Esophagus muscularis mucosa (tissue), 4 donors: ENCODE results near the gene MATN1. TPM values are rescaled to one million over a fixed set of nuclear protein-coding genes. Genes with fewer than 3 reads are reported as not detected.

Experiments used
- DNase-seq: peaks from one replicate; pipeline ENCODE4 v3.0.0-alpha.2; 2017; ENCODE audit errors: extremely low spot score
- H3K27ac ChIP-seq, 4 donors: fragments of 200-600 bp; sonication (generic); replicated peaks in 1 of 4; 1 replicate in 3 of 4; 2 replicates in 1 of 4; pipeline ENCODE4 v1.5.1; 2016 to 2019; ENCODE audit warnings: mild to moderate bottlenecking in 1 of 4
- H3K27me3 ChIP-seq, 4 donors: fragments of 200-600 bp; sonication (generic); one replicate each; pipeline versions ENCODE4 v1.5.1 to v1.6.0; 2016 to 2019
- H3K36me3 ChIP-seq, 4 donors: fragments of 200-600 bp; sonication (generic); one replicate each; pipeline ENCODE4 v1.5.1; 2016 to 2019
- H3K4me1 ChIP-seq, 4 donors: fragments of 200-600 bp; sonication (generic); one replicate each; pipeline ENCODE4 v1.5.1; 2016 to 2019
- H3K4me3 ChIP-seq, 4 donors: fragments of 200-600 bp; sonication (generic); 1 replicate in 2 of 4; 2 replicates in 2 of 4; pipeline ENCODE4 v1.5.1; 2016 to 2019; ENCODE audit warnings: mild to moderate bottlenecking in 4 of 4, moderate library complexity in 1 of 4
- H3K9me3 ChIP-seq, 4 donors: fragments of 200-600 bp; sonication (generic); 1 replicate in 3 of 4; 2 replicates in 1 of 4; pipeline ENCODE4 v1.5.1; 2016 to 2019
- CTCF ChIP-seq, 3 experiments: fragments of 200-600 bp in 2 of 3; fragments of 450-650 bp in 1 of 3; sonication (generic) in 2 of 3; IDR thresholded peaks; one replicate each; pipeline ENCODE4 v1.5.1; 2017 to 2019; ENCODE audit warnings: antibody characterized with exemption in 3 of 3, mild to moderate bottlenecking in 2 of 3, moderate library complexity in 1 of 3
- EP300 ChIP-seq: sonication (generic); formaldehyde crosslinking; IDR thresholded peaks from one replicate; pipeline ENCODE4 v1.6.1; 2017; ENCODE audit warnings: antibody characterized with exemption
- POLR2A ChIP-seq: fragments of 450-650 bp; IDR thresholded peaks from one replicate; pipeline ENCODE4 v1.6.1; 2017; ENCODE audit warnings: antibody characterized with exemption, moderate library complexity, mild to moderate bottlenecking, low read depth
- POLR2AphosphoS5 ChIP-seq, 2 donors: sonication (generic); formaldehyde crosslinking; IDR thresholded peaks; one replicate each; pipeline ENCODE4 v1.6.1; 2017; ENCODE audit warnings: antibody characterized with exemption in 2 of 2
- WGBS: methylation state at CpG from one replicate; pipeline ENCODE4 v1.1.5; 2018; 5-methylcytosine and 5-hydroxymethylcytosine counted together
- intact Hi-C: fragments of 100-400 bp; cut with DNase I; formaldehyde crosslinking; loops from one replicate; pipeline ENCODE4 v1.15.1; 2023
- total RNA-seq, 4 donors: library from RNA; depleted of rRNA; stranded (reverse); fragments of >200 nt; gene quantifications; one replicate each; pipeline versions ENCODE4 v1.1.0 to v1.2.1, GENCODE V29; 2016

MATN1 gene
- total RNA-seq, 4 donors from 2014 or later = not detected

GRCh38 chr1:30718091-30718635, 5.2 kb downstream of the MATN1 start:
- Histone ChIP-seq H3K4me1 (peaks cover 10 to 22% (median 17%) of the 10 kb centered on the region in 4 donors), H3K4me3 (peak overlapping the region; percentile 41 to 70 (median 62)), H3K27ac (peak overlapping the region; percentile 95 to 100 (median 100)), H3K36me3 (peaks cover 0 to 10% (median 3%) of the 10 kb centered on the region in 4 donors), H3K27me3 (no peaks in the 10 kb centered on the region), H3K9me3 (peaks cover 0 to 4% (median 0%) of the 10 kb centered on the region in 4 donors)
- DNase-seq = peak; percentile 100
- intact Hi-C loops = no loop called here
- WGBS = 4% methylated on average over 32 of the region's 50 CpGs
- TF ChIP-seq POLR2AphosphoS5 (IDR thresholded peaks at IDR 0.05) = peak; percentile 74
- TF ChIP-seq POLR2A = no peak

GRCh38 chr1:30716646-30717045, 6.7 kb downstream of the MATN1 start:
- Histone ChIP-seq H3K36me3 (no peaks in the 10 kb centered on the region), H3K4me3 (no peak overlapping the region), H3K9me3 (peaks cover 0 to 4% (median 0%) of the 10 kb centered on the region in 4 donors), H3K27ac (peak overlapping the region in 1 of 4 donors; percentile 95), H3K27me3 (no peaks in the 10 kb centered on the region), H3K4me1 (peaks cover 10 to 22% (median 17%) of the 10 kb centered on the region in 4 donors)
- no peak for DNase-seq
- TF ChIP-seq CTCF (IDR thresholded peaks at IDR 0.05) (no peak), EP300 (no peak), POLR2A (no peak), POLR2AphosphoS5 (IDR thresholded peaks at IDR 0.05) (no peak)
- 93% methylated on average over 7 of the region's 8 CpGs for WGBS
- intact Hi-C loops = no loop called here

- WGBS = 94% methylated on average over 11 of the region's 11 CpGs
- H3K4me1 ChIP-seq = peaks cover 10 to 22% (median 17%) of the 10 kb centered on the region in 4 donors
- H3K27ac ChIP-seq = no peak overlapping the region
- no peak overlapping the region for H3K4me3 ChIP-seq
- H3K27me3 ChIP-seq = no peaks in the 10 kb centered on the region
- peaks cover 0 to 4% (median 0%) of the 10 kb centered on the region in 4 donors for H3K9me3 ChIP-seq
- TF ChIP-seq POLR2A (no peak), CTCF (IDR thresholded peaks at IDR 0.05) (no peak), POLR2AphosphoS5 (IDR thresholded peaks at IDR 0.05) (no peak), EP300 (no peak)
- H3K36me3 ChIP-seq = no peaks in the 10 kb centered on the region
- intact Hi-C loops = no loop called here
- DNase-seq = no peak
Observed at GRCh38 chr1:30715886-30716285, 7.5 kb downstream of the MATN1 start.

- intact Hi-C loops = no loop called here
- Histone ChIP-seq H3K4me1 (peaks cover 10 to 22% (median 17%) of the 10 kb centered on the region in 4 donors), H3K27me3 (no peaks in the 10 kb centered on the region), H3K27ac (no peak overlapping the region), H3K4me3 (no peak overlapping the region), H3K36me3 (no peaks in the 10 kb centered on the region), H3K9me3 (peaks cover 0 to 4% (median 0%) of the 10 kb centered on the region in 4 donors)
- 87% methylated on average over 2 of the region's 2 CpGs for WGBS
- no peak for DNase-seq
- TF ChIP-seq POLR2A = no peak
- TF ChIP-seq POLR2AphosphoS5 (IDR thresholded peaks at IDR 0.05) = no peak
- no peak for TF ChIP-seq EP300
- peak in 1 of 3 experiments; percentile 21 for TF ChIP-seq CTCF (IDR thresholded peaks at IDR 0.05)
Observed at GRCh38 chr1:30715216-30715615, 8.2 kb downstream of the MATN1 start.

GRCh38 chr1:30714536-30715090, 8.8 kb downstream of the MATN1 start:
- WGBS = 96% methylated on average over 8 of the region's 8 CpGs
- intact Hi-C loops = no loop called here
- H3K9me3 ChIP-seq = peaks cover 0 to 4% (median 0%) of the 10 kb centered on the region in 4 donors
- H3K4me1 ChIP-seq = peaks cover 9 to 21% (median 13%) of the 10 kb centered on the region in 4 donors
- DNase-seq = no peak
- H3K27me3 ChIP-seq = no peaks in the 10 kb centered on the region
- no peaks in the 10 kb centered on the region for H3K36me3 ChIP-seq
- no peak overlapping the region for H3K4me3 ChIP-seq
- H3K27ac ChIP-seq = no peak overlapping the region
- TF ChIP-seq POLR2AphosphoS5 (IDR thresholded peaks at IDR 0.05) (no peak), POLR2A (no peak), EP300 (no peak), CTCF (IDR thresholded peaks at IDR 0.05) (no peak)
